Vagina (tissue), 2 donors: Measurements from ENCODE around the gene SUPT3H. TPM values are rescaled to one million over a fixed set of nuclear protein-coding genes. Genes with fewer than 3 reads are reported as not detected.

Source experiments
- DNase-seq, 2 donors: peaks; one replicate each; pipeline ENCODE4 v3.0.0-alpha.2; 2017; ENCODE audit errors: extremely low spot score in 2 of 2
- H3K27ac ChIP-seq: fragments of 200-600 bp; sonication (generic); one replicate; pipeline ENCODE4 v1.5.1; 2019
- H3K27me3 ChIP-seq: fragments of 200-600 bp; sonication (generic); one replicate; pipeline ENCODE4 v1.5.1; 2019
- H3K36me3 ChIP-seq, 2 donors: fragments of 200-600 bp; sonication (generic); one replicate each; pipeline ENCODE4 v1.5.1; 2017 to 2019
- H3K4me1 ChIP-seq: fragments of 200-600 bp; sonication (generic); one replicate; pipeline ENCODE4 v1.5.1; 2019
- H3K4me3 ChIP-seq, 2 donors: fragments of 200-600 bp; sonication (generic); 1 replicate in 1 of 2; 2 replicates in 1 of 2; pipeline ENCODE4 v1.5.1; 2016 to 2019
- H3K9me3 ChIP-seq: fragments of 200-600 bp; sonication (generic); one replicate; pipeline ENCODE4 v1.5.1; 2019
- CTCF ChIP-seq, 3 experiments: fragments of 450-650 bp in 2 of 3; fragments of 200-600 bp in 1 of 3; sonication (generic) in 1 of 3; IDR thresholded peaks; one replicate each; pipeline ENCODE4 v1.5.1; 2017 to 2019; ENCODE audit warnings: antibody characterized with exemption in 3 of 3, mild to moderate bottlenecking in 2 of 3, moderate library complexity in 2 of 3
- POLR2A ChIP-seq, 2 donors: fragments of 450-650 bp; IDR thresholded peaks; one replicate each; pipeline ENCODE4 v1.6.1; 2017; ENCODE audit warnings: antibody characterized with exemption in 2 of 2, mild to moderate bottlenecking in 2 of 2, moderate library complexity in 2 of 2
- POLR2AphosphoS5 ChIP-seq, 2 donors: sonication (generic); formaldehyde crosslinking; IDR thresholded peaks; one replicate each; pipeline ENCODE4 v1.9.0; 2017; ENCODE audit warnings: antibody characterized with exemption in 2 of 2, mild to moderate bottlenecking in 2 of 2, low read depth in 1 of 2; ENCODE audit not compliant: insufficient read depth in 1 of 2
- intact Hi-C: fragments of 100-400 bp; cut with DNase I; formaldehyde crosslinking; loops from one replicate; pipeline ENCODE4 v1.15.1; 2023
- total RNA-seq: library from RNA; depleted of rRNA; stranded (reverse); fragments of >200 nt; gene quantifications from one replicate; pipeline ENCODE4 v1.2.3, GENCODE V29; 2016

Gene SUPT3H
- total RNA-seq, 1 donor from 2014 or later = 4.2 TPM

- Histone ChIP-seq H3K36me3 (no peaks in the 10 kb centered on the region), H3K4me3 (no peak overlapping the region), H3K27ac (no peak overlapping the region), H3K4me1 (no peaks in the 10 kb centered on the region), H3K9me3 (no peaks in the 10 kb centered on the region), H3K27me3 (no peaks in the 10 kb centered on the region)
- TF ChIP-seq POLR2AphosphoS5 (IDR thresholded peaks at IDR 0.05; ENCODE audit: insufficient read depth in 1 of 2, low read depth in 1 of 2) (no peak), CTCF (IDR thresholded peaks at IDR 0.05) (no peak), POLR2A (IDR thresholded peaks at IDR 0.05) (no peak)
- DNase-seq = no peak
- intact Hi-C loops = no loop called here
These were observed 396.9 kb downstream of the SUPT3H start for GRCh38 chr6:44980841-44981240.

- intact Hi-C loops = no loop called here
- Histone ChIP-seq H3K27ac (no peak overlapping the region), H3K36me3 (no peaks in the 10 kb centered on the region), H3K27me3 (no peaks in the 10 kb centered on the region), H3K9me3 (no peaks in the 10 kb centered on the region), H3K4me3 (no peak overlapping the region), H3K4me1 (no peaks in the 10 kb centered on the region)
- no peak for TF ChIP-seq POLR2AphosphoS5 (IDR thresholded peaks at IDR 0.05; ENCODE audit: insufficient read depth in 1 of 2, low read depth in 1 of 2)
- no peak for TF ChIP-seq POLR2A (IDR thresholded peaks at IDR 0.05)
- no peak for TF ChIP-seq CTCF (IDR thresholded peaks at IDR 0.05)
- no peak for DNase-seq
These were observed 400.8 kb downstream of the SUPT3H start for GRCh38 chr6:44976677-44977641.

DNA sequence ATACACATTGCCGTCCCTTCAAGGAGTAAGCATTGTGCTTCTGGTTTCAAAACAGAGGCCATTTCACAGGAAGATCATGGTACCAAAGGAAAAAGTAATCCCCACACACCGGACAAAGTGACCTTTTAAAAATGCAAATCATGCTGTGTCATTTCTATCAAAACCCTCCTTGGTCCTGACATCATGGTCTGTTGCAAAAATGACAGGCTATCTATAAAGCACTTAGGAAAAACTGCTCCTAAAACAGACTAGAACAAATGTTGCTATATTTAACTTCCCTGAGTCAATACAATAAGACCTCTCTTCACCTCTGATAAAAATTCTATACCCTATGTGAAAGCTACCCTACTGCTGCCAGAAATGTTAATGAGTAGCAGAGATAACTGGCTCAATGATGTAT is 403.2 kb downstream of the SUPT3H start:
- Histone ChIP-seq H3K9me3 (no peaks in the 10 kb centered on the region), H3K4me1 (no peaks in the 10 kb centered on the region), H3K36me3 (no peaks in the 10 kb centered on the region), H3K4me3 (no peak overlapping the region), H3K27me3 (no peaks in the 10 kb centered on the region), H3K27ac (no peak overlapping the region)
- intact Hi-C loops = no loop called here
- DNase-seq = no peak
- TF ChIP-seq POLR2A (IDR thresholded peaks at IDR 0.05) (no peak), CTCF (IDR thresholded peaks at IDR 0.05) (no peak), POLR2AphosphoS5 (IDR thresholded peaks at IDR 0.05; ENCODE audit: insufficient read depth in 1 of 2, low read depth in 1 of 2) (no peak)

- intact Hi-C loops = no loop called here
- Histone ChIP-seq H3K27ac (no peak overlapping the region), H3K36me3 (no peaks in the 10 kb centered on the region), H3K4me3 (no peak overlapping the region), H3K4me1 (no peaks in the 10 kb centered on the region), H3K27me3 (no peaks in the 10 kb centered on the region), H3K9me3 (no peaks in the 10 kb centered on the region)
- DNase-seq = no peak
- TF ChIP-seq POLR2AphosphoS5 (IDR thresholded peaks at IDR 0.05; ENCODE audit: insufficient read depth in 1 of 2, low read depth in 1 of 2) (no peak), POLR2A (IDR thresholded peaks at IDR 0.05) (no peak)
These were observed 405.0 kb downstream of the SUPT3H start for GRCh38 chr6:44972709-44973108.

DNA sequence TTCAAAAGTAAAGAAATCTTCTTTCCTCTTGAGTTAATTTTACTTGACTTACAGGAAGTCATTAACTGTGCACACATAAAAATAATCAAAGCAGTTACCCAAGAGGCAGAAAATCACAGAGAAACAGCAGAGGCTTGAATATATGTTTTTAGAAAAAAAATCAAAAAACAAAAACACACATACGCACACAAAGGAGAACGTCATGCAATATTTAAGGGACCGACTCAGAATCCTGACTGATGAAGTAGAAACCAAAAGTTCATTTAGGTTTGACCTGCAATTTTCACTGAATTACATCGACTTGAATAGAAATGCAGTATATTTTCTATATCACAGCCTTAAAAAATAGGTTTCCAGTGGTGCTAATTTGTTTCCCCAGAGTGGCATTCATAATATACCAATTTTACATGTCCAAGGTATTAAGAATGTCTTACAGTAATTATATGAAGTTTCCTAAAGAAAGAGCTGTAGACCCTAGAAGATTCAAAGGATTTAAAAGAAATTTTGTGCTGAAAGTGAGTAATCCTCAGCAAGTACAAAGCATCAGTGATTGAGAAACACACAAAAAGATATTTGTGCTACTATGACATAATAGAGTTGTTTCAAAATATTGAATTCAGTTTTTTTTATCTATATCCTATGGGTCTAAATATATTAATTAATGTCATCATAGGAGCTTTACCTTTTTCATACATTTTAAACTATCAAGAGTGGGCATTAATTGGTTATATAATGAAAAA is 408.1 kb downstream of the SUPT3H start:
- H3K27me3 ChIP-seq = no peaks in the 10 kb centered on the region
- H3K4me1 ChIP-seq = no peaks in the 10 kb centered on the region
- H3K9me3 ChIP-seq = no peaks in the 10 kb centered on the region
- no peak for DNase-seq
- no peaks in the 10 kb centered on the region for H3K36me3 ChIP-seq
- TF ChIP-seq POLR2AphosphoS5 (IDR thresholded peaks at IDR 0.05; ENCODE audit: insufficient read depth in 1 of 2, low read depth in 1 of 2) = no peak
- no peak for TF ChIP-seq POLR2A (IDR thresholded peaks at IDR 0.05)
- no peak for TF ChIP-seq CTCF (IDR thresholded peaks at IDR 0.05)
- no peak overlapping the region for H3K4me3 ChIP-seq
- intact Hi-C loops = no loop called here
- H3K27ac ChIP-seq = no peak overlapping the region
